ENCODE results near the gene MORN1.

GRCh38 chr1:2395245-2395644 lies 3.9 kb upstream of the MORN1 start:
- TF ChIP-seq CTCF (conservative IDR thresholded peaks at IDR 0.05; ENCODE audit: low read length) (no peak), EZH2phosphoT487 (IDR thresholded peaks at IDR 0.05; ENCODE audit: borderline replicate concordance) (no peak)
